HepG2 (cell line): ENCODE results near the gene HES6. TPM values are rescaled to one million over a fixed set of nuclear protein-coding genes. Genes with fewer than 3 reads are reported as not detected.

Experiments
- ADNP ChIP-seq: sonication (generic); formaldehyde crosslinking; IDR thresholded peaks from 2 replicates; pipeline ENCODE4 v1.4.0; 2020; ENCODE audit warnings: missing genetic modification reagents
- ARID2 ChIP-seq: sonication (generic); formaldehyde crosslinking; IDR thresholded peaks from 2 replicates; pipeline ENCODE4 v1.8.1; 2022; ENCODE audit warnings: mild to moderate bottlenecking, missing genetic modification reagents, borderline replicate concordance
- FLYWCH1 ChIP-seq: sonication (generic); formaldehyde crosslinking; IDR thresholded peaks from 2 replicates; pipeline ENCODE4 v1.8.1; 2023; ENCODE audit warnings: mild to moderate bottlenecking, missing genetic modification reagents
- FOXM1 ChIP-seq: sonication (generic); formaldehyde crosslinking; IDR thresholded peaks from 2 replicates; pipeline ENCODE4 v1.5.0; 2020; ENCODE audit warnings: missing genetic modification reagents
- HDAC1 ChIP-seq: sonication (generic); formaldehyde crosslinking; IDR thresholded peaks from 2 replicates; pipeline ENCODE4 v1.5.1; 2020; ENCODE audit warnings: mild to moderate bottlenecking, missing genetic modification reagents
- HES4 ChIP-seq: sonication (generic); formaldehyde crosslinking; IDR thresholded peaks from 2 replicates; pipeline ENCODE4 v1.9.0; 2021; ENCODE audit warnings: mild to moderate bottlenecking, missing genetic modification reagents, borderline replicate concordance
- MBNL3 ChIP-seq: fragments of 250-450 bp; sonication (Bioruptor Pico); conservative IDR thresholded peaks from 2 replicates; pipeline ENCODE4 v1.8.0; 2022; ENCODE audit warnings: mild to moderate bottlenecking, inconsistent platforms
- PTBP1 ChIP-seq: fragments of 200-400 bp; formaldehyde crosslinking; IDR thresholded peaks from 2 replicates; pipeline ENCODE4 v1.6.1; 2018; ENCODE audit warnings: low read length, low read depth; ENCODE audit not compliant: poor library complexity, severe bottlenecking
- ZNF12 ChIP-seq: sonication (generic); formaldehyde crosslinking; IDR thresholded peaks from 2 replicates; pipeline ENCODE4 v1.5.0; 2020; ENCODE audit warnings: missing genetic modification reagents
- ZNF589 ChIP-seq: sonication (generic); formaldehyde crosslinking; conservative IDR thresholded peaks from 2 replicates; pipeline ENCODE4 v1.8.0; 2022; ENCODE audit warnings: mild to moderate bottlenecking, moderate library complexity, missing genetic modification reagents
- polyA plus RNA-seq, 8 experiments: library from polyadenylated mRNA; depleted of rRNA in 3 of 8; stranded (reverse) in 7 of 8; unstranded in 1 of 8; fragments of >200 nt; fragmentation: Illumina TruSeq in 4 of 8; extraction: Trizol in 4 of 8; gene quantifications; 2 replicates each; pipeline versions ENCODE4 v1.2.1 to v1.2.3, GENCODE V29; 2011 to 2016; ENCODE audit warnings: low read depth in 4 of 8, missing spikeins in 1 of 8, mixed read lengths in 1 of 8; ENCODE audit not compliant: insufficient read depth in 1 of 8
- total RNA-seq, 5 experiments: library from RNA; depleted of rRNA; stranded (reverse); fragments of >200 nt; fragmentation: Illumina TruSeq; extraction: Trizol; gene quantifications; 2 replicates each; pipeline ENCODE4 v1.2.3, GENCODE V29; 2016; ENCODE audit warnings: low read depth in 1 of 5
- TF ChIP-seq, protein P1 (sequence below): sonication (generic); formaldehyde crosslinking; IDR thresholded peaks from 2 replicates; pipeline ENCODE4 v1.4.0; 2020; ENCODE audit warnings: missing genetic modification reagents, borderline replicate concordance
- TF ChIP-seq, protein P2 (sequence below): sonication (generic); formaldehyde crosslinking; IDR thresholded peaks from 2 replicates; pipeline ENCODE4 v1.8.0; 2022; ENCODE audit warnings: mild to moderate bottlenecking, missing genetic modification reagents, moderate library complexity
- TF ChIP-seq, protein P3 (sequence below): sonication (generic); IDR thresholded peaks from 2 replicates; pipeline ENCODE4 v1.6.1; 2016; ENCODE audit warnings: low read depth, borderline replicate concordance
- TF ChIP-seq, protein P4 (sequence below): sonication (generic); formaldehyde crosslinking; IDR thresholded peaks from 2 replicates; pipeline ENCODE4 v1.4.0; 2020; ENCODE audit warnings: mild to moderate bottlenecking, low read depth, missing genetic modification reagents
- TF ChIP-seq, protein P5 (sequence below): sonication (generic); formaldehyde crosslinking; IDR thresholded peaks from 2 replicates; pipeline ENCODE4 v1.5.1; 2020; ENCODE audit warnings: missing genetic modification reagents, mild to moderate bottlenecking, borderline replicate concordance
- TF ChIP-seq, protein P6 (sequence below): sonication (generic); formaldehyde crosslinking; IDR thresholded peaks from 2 replicates; pipeline ENCODE4 v1.5.0; 2020; ENCODE audit warnings: mild to moderate bottlenecking, missing genetic modification reagents

Gene HES6
- total and polyA plus RNA-seq, 2 of the 13 experiments (the other 11 are each of a cell fraction or from before 2014, with no cell fraction given) = 19.5 to 82.8 TPM

- TF ChIP-seq, protein P1, sequence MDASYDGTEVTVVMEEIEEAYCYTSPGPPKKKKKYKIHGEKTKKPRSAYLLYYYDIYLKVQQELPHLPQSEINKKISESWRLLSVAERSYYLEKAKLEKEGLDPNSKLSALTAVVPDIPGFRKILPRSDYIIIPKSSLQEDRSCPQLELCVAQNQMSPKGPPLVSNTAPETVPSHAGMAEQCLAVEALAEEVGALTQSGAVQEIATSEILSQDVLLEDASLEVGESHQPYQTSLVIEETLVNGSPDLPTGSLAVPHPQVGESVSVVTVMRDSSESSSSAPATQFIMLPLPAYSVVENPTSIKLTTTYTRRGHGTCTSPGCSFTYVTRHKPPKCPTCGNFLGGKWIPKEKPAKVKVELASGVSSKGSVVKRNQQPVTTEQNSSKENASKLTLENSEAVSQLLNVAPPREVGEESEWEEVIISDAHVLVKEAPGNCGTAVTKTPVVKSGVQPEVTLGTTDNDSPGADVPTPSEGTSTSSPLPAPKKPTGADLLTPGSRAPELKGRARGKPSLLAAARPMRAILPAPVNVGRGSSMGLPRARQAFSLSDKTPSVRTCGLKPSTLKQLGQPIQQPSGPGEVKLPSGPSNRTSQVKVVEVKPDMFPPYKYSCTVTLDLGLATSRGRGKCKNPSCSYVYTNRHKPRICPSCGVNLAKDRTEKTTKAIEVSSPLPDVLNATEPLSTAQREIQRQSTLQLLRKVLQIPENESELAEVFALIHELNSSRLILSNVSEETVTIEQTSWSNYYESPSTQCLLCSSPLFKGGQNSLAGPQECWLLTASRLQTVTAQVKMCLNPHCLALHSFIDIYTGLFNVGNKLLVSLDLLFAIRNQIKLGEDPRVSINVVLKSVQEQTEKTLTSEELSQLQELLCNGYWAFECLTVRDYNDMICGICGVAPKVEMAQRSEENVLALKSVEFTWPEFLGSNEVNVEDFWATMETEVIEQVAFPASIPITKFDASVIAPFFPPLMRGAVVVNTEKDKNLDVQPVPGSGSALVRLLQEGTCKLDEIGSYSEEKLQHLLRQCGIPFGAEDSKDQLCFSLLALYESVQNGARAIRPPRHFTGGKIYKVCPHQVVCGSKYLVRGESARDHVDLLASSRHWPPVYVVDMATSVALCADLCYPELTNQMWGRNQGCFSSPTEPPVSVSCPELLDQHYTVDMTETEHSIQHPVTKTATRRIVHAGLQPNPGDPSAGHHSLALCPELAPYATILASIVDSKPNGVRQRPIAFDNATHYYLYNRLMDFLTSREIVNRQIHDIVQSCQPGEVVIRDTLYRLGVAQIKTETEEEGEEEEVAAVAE (CRISPR knock-in tag) = peak; percentile 75; the same call in 1 of the 2 replicates
- TF ChIP-seq MBNL3 (CRISPR knock-in tag) = no peak
- TF ChIP-seq, protein P2, sequence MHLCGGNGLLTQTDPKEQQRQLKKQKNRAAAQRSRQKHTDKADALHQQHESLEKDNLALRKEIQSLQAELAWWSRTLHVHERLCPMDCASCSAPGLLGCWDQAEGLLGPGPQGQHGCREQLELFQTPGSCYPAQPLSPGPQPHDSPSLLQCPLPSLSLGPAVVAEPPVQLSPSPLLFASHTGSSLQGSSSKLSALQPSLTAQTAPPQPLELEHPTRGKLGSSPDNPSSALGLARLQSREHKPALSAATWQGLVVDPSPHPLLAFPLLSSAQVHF (CRISPR knock-in tag) = no peak
- TF ChIP-seq ARID2 (CRISPR knock-in tag) = no peak
- TF ChIP-seq FLYWCH1 (CRISPR knock-in tag) = no peak
- TF ChIP-seq ZNF12 (CRISPR knock-in tag) = peak; percentile 9; the same call in 1 of the 2 replicates
- peak; percentile 12; the same call in 1 of the 2 replicates for TF ChIP-seq HES4
- TF ChIP-seq, protein P3, sequence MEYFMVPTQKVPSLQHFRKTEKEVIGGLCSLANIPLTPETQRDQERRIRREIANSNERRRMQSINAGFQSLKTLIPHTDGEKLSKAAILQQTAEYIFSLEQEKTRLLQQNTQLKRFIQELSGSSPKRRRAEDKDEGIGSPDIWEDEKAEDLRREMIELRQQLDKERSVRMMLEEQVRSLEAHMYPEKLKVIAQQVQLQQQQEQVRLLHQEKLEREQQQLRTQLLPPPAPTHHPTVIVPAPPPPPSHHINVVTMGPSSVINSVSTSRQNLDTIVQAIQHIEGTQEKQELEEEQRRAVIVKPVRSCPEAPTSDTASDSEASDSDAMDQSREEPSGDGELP = no peak; the same call in 1 of the 2 replicates
- TF ChIP-seq, protein P4, sequence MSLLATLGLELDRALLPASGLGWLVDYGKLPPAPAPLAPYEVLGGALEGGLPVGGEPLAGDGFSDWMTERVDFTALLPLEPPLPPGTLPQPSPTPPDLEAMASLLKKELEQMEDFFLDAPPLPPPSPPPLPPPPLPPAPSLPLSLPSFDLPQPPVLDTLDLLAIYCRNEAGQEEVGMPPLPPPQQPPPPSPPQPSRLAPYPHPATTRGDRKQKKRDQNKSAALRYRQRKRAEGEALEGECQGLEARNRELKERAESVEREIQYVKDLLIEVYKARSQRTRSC (CRISPR knock-in tag) = no peak
- TF ChIP-seq ZNF589 = no peak
- no peak for TF ChIP-seq PTBP1
- TF ChIP-seq ADNP (CRISPR knock-in tag) = no peak
- TF ChIP-seq FOXM1 = no peak; the same call in 1 of the 2 replicates
- TF ChIP-seq, protein P5, sequence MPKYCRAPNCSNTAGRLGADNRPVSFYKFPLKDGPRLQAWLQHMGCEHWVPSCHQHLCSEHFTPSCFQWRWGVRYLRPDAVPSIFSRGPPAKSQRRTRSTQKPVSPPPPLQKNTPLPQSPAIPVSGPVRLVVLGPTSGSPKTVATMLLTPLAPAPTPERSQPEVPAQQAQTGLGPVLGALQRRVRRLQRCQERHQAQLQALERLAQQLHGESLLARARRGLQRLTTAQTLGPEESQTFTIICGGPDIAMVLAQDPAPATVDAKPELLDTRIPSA = peak; percentile 80
- TF ChIP-seq, protein P6, sequence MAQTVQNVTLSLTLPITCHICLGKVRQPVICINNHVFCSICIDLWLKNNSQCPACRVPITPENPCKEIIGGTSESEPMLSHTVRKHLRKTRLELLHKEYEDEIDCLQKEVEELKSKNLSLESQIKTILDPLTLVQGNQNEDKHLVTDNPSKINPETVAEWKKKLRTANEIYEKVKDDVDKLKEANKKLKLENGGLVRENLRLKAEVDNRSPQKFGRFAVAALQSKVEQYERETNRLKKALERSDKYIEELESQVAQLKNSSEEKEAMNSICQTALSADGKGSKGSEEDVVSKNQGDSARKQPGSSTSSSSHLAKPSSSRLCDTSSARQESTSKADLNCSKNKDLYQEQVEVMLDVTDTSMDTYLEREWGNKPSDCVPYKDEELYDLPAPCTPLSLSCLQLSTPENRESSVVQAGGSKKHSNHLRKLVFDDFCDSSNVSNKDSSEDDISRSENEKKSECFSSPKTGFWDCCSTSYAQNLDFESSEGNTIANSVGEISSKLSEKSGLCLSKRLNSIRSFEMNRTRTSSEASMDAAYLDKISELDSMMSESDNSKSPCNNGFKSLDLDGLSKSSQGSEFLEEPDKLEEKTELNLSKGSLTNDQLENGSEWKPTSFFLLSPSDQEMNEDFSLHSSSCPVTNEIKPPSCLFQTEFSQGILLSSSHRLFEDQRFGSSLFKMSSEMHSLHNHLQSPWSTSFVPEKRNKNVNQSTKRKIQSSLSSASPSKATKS (CRISPR knock-in tag) = no peak
- peak; percentile 96 for TF ChIP-seq HDAC1 (CRISPR knock-in tag)
Observed at GRCh38 chr2:238288650-238289573, 49.1 kb upstream of the HES6 start (continued).
